IMR-90 (cell line): ENCODE measurements around the gene GLS. TPM values are rescaled to one million over a fixed set of nuclear protein-coding genes. Genes with fewer than 3 reads are reported as not detected.
A peak's percentile ranks its signal among the peaks of the same experiment; 100 is the strongest.

ENCODE experiments used
- ATAC-seq: fragments of 200-7000 bp; cut with Tn5 transposase; 2 replicates; pipeline ENCODE4 v1.9.1; 2020; ENCODE audit warnings: low read depth, mild to moderate bottlenecking, moderate library complexity
- BruUV-seq: library from RNA; stranded (reverse); fragments of 400-500 nt; replicated peaks from 2 replicates; lab custom pipeline; 2021; lab: Mats Ljungman, UMichigan
- CTCF ChIA-PET: fragments of 300-600 bp; formaldehyde crosslinking; extraction: SDS; loops from one replicate; lab custom pipeline; 2021; ENCODE audit warnings: antibody characterized with exemption; lab: Yijun Ruan, JAX
- POLR2A ChIA-PET: fragments of 300-600 bp; sonication (Branson Sonifier 250); formaldehyde crosslinking; loops from one replicate; lab custom pipeline; 2022; ENCODE audit warnings: antibody characterized with exemption; ENCODE audit not compliant: unreplicated experiment; lab: Charles Lee
- DNase-seq: peaks from one replicate; pipeline ENCODE4 v3.0.0; 2013
- H2AFZ ChIP-seq: replicated peaks from 2 replicates; pipeline ENCODE3; 2013; ENCODE audit warnings: low read length, mild to moderate bottlenecking; ENCODE audit not compliant: poor library complexity
- H2AK5ac ChIP-seq: 2 replicates; pipeline ENCODE4 v1.6.1; 2013; ENCODE audit warnings: low read depth, low read length, inconsistent platforms
- H2AK9ac ChIP-seq: replicated peaks from 2 replicates; pipeline ENCODE3; 2013; ENCODE audit warnings: mild to moderate bottlenecking, low read depth, low read length, moderate library complexity; ENCODE audit not compliant: poor library complexity
- H2BK120ac ChIP-seq: 2 replicates; pipeline ENCODE4 v1.6.1; 2013; ENCODE audit warnings: low read depth, low read length, inconsistent platforms
- H2BK15ac ChIP-seq: 3 replicates; pipeline ENCODE4 v1.6.1; 2013; ENCODE audit warnings: low read depth, low read length, inconsistent platforms
- H2BK20ac ChIP-seq: 2 replicates; pipeline ENCODE4 v1.6.1; 2013; ENCODE audit warnings: low read depth, mild to moderate bottlenecking, inconsistent platforms, low read length, moderate library complexity
- H2BK5ac ChIP-seq: 2 replicates; pipeline ENCODE4 v1.6.1; 2013; ENCODE audit warnings: mild to moderate bottlenecking, low read depth, low read length, inconsistent platforms; ENCODE audit not compliant: poor library complexity, severe bottlenecking
- H3K14ac ChIP-seq: replicated peaks from 2 replicates; pipeline ENCODE4 v1.6.1; 2013; ENCODE audit warnings: low read depth, low read length, inconsistent platforms
- H3K18ac ChIP-seq: 2 replicates; pipeline ENCODE4 v1.6.1; 2013; ENCODE audit warnings: low read depth, low read length, control low read depth
- H3K23ac ChIP-seq: 2 replicates; pipeline ENCODE4 v1.6.1; 2013; ENCODE audit warnings: low read depth, low read length, inconsistent platforms
- H3K27ac ChIP-seq: 2 replicates; pipeline ENCODE4 v1.5.1; 2013; ENCODE audit warnings: mild to moderate bottlenecking, control low read depth, low read length; ENCODE audit not compliant: insufficient read depth
- H3K27me3 ChIP-seq: 2 replicates; pipeline ENCODE4 v1.6.1; 2013; ENCODE audit warnings: low read length; ENCODE audit not compliant: control insufficient read depth, insufficient read depth
- H3K36me3 ChIP-seq: 2 replicates; pipeline ENCODE4 v1.6.1; 2013; ENCODE audit warnings: low read length, mixed read lengths; ENCODE audit not compliant: control insufficient read depth, insufficient read depth
- H3K4ac ChIP-seq: 2 replicates; pipeline ENCODE4 v1.6.1; 2013; ENCODE audit warnings: low read depth, low read length, inconsistent platforms
- H3K4me1 ChIP-seq: 2 replicates; pipeline ENCODE4 v1.6.1; 2013; ENCODE audit warnings: low read length, mixed read lengths; ENCODE audit not compliant: control insufficient read depth, insufficient read depth
- H3K4me2 ChIP-seq: 2 replicates; pipeline ENCODE4 v1.6.1; 2013; ENCODE audit warnings: low read depth, mild to moderate bottlenecking, control low read depth, low read length, moderate library complexity
- H3K4me3 ChIP-seq: 2 replicates; pipeline ENCODE4 v1.5.1; 2013; ENCODE audit warnings: low read depth, mild to moderate bottlenecking, control low read depth, low read length, moderate library complexity; ENCODE audit not compliant: insufficient read depth
- H3K56ac ChIP-seq: 2 replicates; pipeline ENCODE4 v1.6.1; 2013; ENCODE audit warnings: low read length, inconsistent platforms; ENCODE audit not compliant: insufficient read depth; ENCODE audit errors: extremely low read depth
- H3K79me1 ChIP-seq, 2 experiments: 2 replicates each; pipeline ENCODE4 v1.6.1; 2013; ENCODE audit warnings: low read length in 2 of 2, inconsistent platforms in 1 of 2, low read depth in 1 of 2
- H3K9ac ChIP-seq: 2 replicates; pipeline ENCODE4 v1.6.1; 2013; ENCODE audit warnings: low read depth, low read length, control low read depth
- H3K9me1 ChIP-seq: 2 replicates; pipeline ENCODE4 v1.6.1; 2013; ENCODE audit warnings: low read length, inconsistent platforms; ENCODE audit not compliant: insufficient read depth
- H3K9me3 ChIP-seq: 2 replicates; pipeline ENCODE4 v1.6.1; 2013; ENCODE audit warnings: low read length; ENCODE audit not compliant: control insufficient read depth, insufficient read depth
- H4K20me1 ChIP-seq: 2 replicates; pipeline ENCODE4 v1.6.1; 2013; ENCODE audit warnings: low read length, inconsistent platforms; ENCODE audit not compliant: insufficient read depth
- H4K5ac ChIP-seq: 2 replicates; pipeline ENCODE4 v1.6.1; 2013; ENCODE audit warnings: mild to moderate bottlenecking, low read depth, low read length, control low read depth
- H4K8ac ChIP-seq, 2 experiments: 2 replicates each; pipeline ENCODE4 v1.6.1; 2013; ENCODE audit warnings: low read depth in 2 of 2, low read length in 2 of 2, control low read depth in 1 of 2, inconsistent platforms in 1 of 2
- H4K91ac ChIP-seq: 2 replicates; pipeline ENCODE4 v1.6.1; 2013; ENCODE audit warnings: low read depth, low read length, inconsistent platforms; ENCODE audit not compliant: insufficient read depth
- CHD1 ChIP-seq: IDR thresholded peaks from 2 replicates; pipeline ENCODE4 v1.6.1; 2012; ENCODE audit warnings: low read depth, low read length, improper control_type of control experiment
- FOS ChIP-seq: fragments of 150-350 bp; IDR thresholded peaks from 2 replicates; pipeline ENCODE4 v1.6.1; 2016; ENCODE audit warnings: low read depth, low read length
- MAFK ChIP-seq: IDR thresholded peaks from 2 replicates; pipeline ENCODE4 v1.6.1; 2012; ENCODE audit warnings: low read depth, low read length, improper control_type of control experiment
- POLR2A ChIP-seq: IDR thresholded peaks from 2 replicates; pipeline ENCODE4 v1.6.1; 2012; ENCODE audit warnings: mild to moderate bottlenecking, low read depth, low read length
- WGBS, 2 experiments: methylation state at CpG; one replicate each; pipeline versions ENCODE4 v1.1.5 to v1.1.7; 2013; ENCODE audit warnings: missing lambda C conversion rate in 2 of 2; ENCODE audit not compliant: insufficient read length in 1 of 2; ENCODE audit errors: extremely low coverage in 2 of 2; 5-methylcytosine and 5-hydroxymethylcytosine counted together
- dilution Hi-C: fragments of 300-500 bp; cut with HindIII; formaldehyde crosslinking; loops from one replicate; pipeline ENCODE4 v1.14.3; 2018; ENCODE audit warnings: low sequenced_read_pairs; ENCODE audit not compliant: unreplicated experiment
- in situ Hi-C: fragments of 300-500 bp; cut with MboI; formaldehyde crosslinking; loops from 3 replicates; pipeline ENCODE4 v1.14.3; 2019; ENCODE audit warnings: low sequenced_read_pairs, inconsistent platforms, mixed read lengths
- intact Hi-C: fragments of 100-400 bp; cut with micrococcal nuclease; formaldehyde crosslinking; loops from 2 replicates; pipeline ENCODE4 v1.10.0; 2022
- polyA plus RNA-seq, 3 experiments: library from polyadenylated mRNA; depleted of rRNA; stranded (reverse); fragments of >200 nt; gene quantifications; 2 replicates each; pipeline ENCODE4 v1.2.3, GENCODE V29; 2012; ENCODE audit warnings: low replicate concordance in 1 of 3
- total RNA-seq: library from RNA; depleted of rRNA; stranded (reverse); fragments of >200 nt; gene quantifications from 2 replicates; pipeline ENCODE4 v1.2.3, GENCODE V29; 2012
- TF ChIP-seq, protein P1 (sequence below): fragments of 150-350 bp; IDR thresholded peaks from 2 replicates; pipeline ENCODE4 v1.6.1; 2016; ENCODE audit warnings: low read depth, mild to moderate bottlenecking, low read length, moderate library complexity, borderline replicate concordance

The GLS gene
- total and polyA plus RNA-seq, 2 of the 4 experiments (the other 2 are of a cell fraction): 87.5 to 130 TPM

DNA sequence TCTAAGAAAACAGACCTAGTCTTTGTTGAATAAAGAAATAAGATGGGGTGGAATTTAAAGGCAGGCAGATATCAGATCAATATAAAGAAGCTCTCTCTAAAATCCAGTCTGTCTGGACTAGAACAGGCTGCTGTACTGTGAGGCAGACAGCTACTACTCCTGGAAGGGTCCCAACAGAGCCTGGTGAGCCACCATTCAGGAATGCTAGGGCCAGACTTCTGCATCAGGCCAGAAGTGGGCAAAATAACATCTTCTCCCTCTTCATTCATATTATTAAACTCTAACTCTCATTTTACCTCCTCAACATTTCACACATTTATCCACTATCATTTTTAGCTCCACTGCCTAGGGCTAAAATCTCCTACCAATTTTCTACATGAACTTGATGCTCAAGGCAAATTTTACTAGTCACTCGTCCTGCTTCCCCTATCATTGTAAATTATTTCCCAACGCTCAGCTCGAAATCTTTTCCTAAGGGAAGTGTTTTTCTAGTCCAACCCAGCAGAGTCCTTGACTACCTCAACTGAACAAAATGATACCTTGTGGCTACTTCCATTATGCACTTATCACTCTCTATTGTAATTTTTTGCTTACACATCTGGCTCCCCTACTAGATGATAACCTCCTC, 45.2 kb upstream of the GLS start:
- Histone ChIP-seq H3K9me1 (peaks cover 8% of the 10 kb centered on the region; the same call in 1 of the 2 replicates), H3K23ac (no peak overlapping the region), H3K18ac (no peak overlapping the region), H4K20me1 (no peaks in the 10 kb centered on the region), H3K4ac (no peak overlapping the region), H4K91ac (no peak overlapping the region), H3K56ac (no peak overlapping the region), H3K4me3 (no peak overlapping the region), H3K27ac (no peak overlapping the region), H3K27me3 (no peaks in the 10 kb centered on the region), H2AFZ (no peak overlapping the region), H2AK9ac (no peak overlapping the region), H4K5ac (no peak overlapping the region), H3K4me2 (no peak overlapping the region), H3K36me3 (no peaks in the 10 kb centered on the region), H2BK120ac (peak overlapping the region; percentile 32), H3K14ac (peak overlapping the region; percentile 24; the same call in 1 of the 2 replicates), H2BK20ac (peak overlapping the region; percentile 30; the same call in 1 of the 2 replicates), H2BK5ac (no peak overlapping the region), H3K79me1 (peaks cover 0 to 8% of the 10 kb centered on the region in 2 experiments; a peak in 1 of 4 replicates), H4K8ac (no peak overlapping the region), H3K9ac (no peak overlapping the region), H3K4me1 (peaks cover 12% of the 10 kb centered on the region), H2BK15ac (no peak overlapping the region), H2AK5ac (no peak overlapping the region; the same call in 1 of the 2 replicates), H3K9me3 (no peaks in the 10 kb centered on the region)
- CTCF ChIA-PET: interaction anchor here (1.0 kb wide), 1 partner anchor 25 kb away, joined by 3 read pairs; no protein-coding TSS in a partner anchor
- dilution Hi-C loops (no loop called here), in situ Hi-C loops (no loop called here), intact Hi-C loops (loop anchor here (5.0 kb wide), 1 partner anchor 47 kb away; the partner anchor contains the start of gene GLS)
- no CpG with 5 or more reads among the region's 3 CpGs for WGBS, 2 experiments
- TF ChIP-seq CHD1 (no peak), POLR2A (no peak), MAFK (no peak), FOS (0 out of 2 replicates have a peak, but pooled peaks have one; percentile 57)
- TF ChIP-seq, protein P1, sequence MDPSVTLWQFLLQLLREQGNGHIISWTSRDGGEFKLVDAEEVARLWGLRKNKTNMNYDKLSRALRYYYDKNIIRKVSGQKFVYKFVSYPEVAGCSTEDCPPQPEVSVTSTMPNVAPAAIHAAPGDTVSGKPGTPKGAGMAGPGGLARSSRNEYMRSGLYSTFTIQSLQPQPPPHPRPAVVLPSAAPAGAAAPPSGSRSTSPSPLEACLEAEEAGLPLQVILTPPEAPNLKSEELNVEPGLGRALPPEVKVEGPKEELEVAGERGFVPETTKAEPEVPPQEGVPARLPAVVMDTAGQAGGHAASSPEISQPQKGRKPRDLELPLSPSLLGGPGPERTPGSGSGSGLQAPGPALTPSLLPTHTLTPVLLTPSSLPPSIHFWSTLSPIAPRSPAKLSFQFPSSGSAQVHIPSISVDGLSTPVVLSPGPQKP: no peak
- peak; percentile 89 for DNase-seq
- peak; percentile 82 for ATAC-seq
- POLR2A ChIA-PET: interaction anchor here (1.1 kb wide), 1 partner anchor 46 kb away, joined by 6 read pairs; no protein-coding TSS in a partner anchor
- BruUV-seq: no TSS peak
